GM18519 (cell line): ENCODE data around the gene WDR12.
"Not testable (repeated sequence)": the region's sequence is repeated elsewhere in the genome, so short reads cannot be mapped to it uniquely, and the experiment has no call there.

Experiments
- ATAC-seq: cut with Tn5 transposase; IDR thresholded peaks from one replicate; pipeline ENCODE4 v1.9.1; 2021; ENCODE audit warnings: mild to moderate bottlenecking, moderate library complexity; ENCODE audit not compliant: unreplicated experiment, low FRiP score

The WDR12 gene

DNA sequence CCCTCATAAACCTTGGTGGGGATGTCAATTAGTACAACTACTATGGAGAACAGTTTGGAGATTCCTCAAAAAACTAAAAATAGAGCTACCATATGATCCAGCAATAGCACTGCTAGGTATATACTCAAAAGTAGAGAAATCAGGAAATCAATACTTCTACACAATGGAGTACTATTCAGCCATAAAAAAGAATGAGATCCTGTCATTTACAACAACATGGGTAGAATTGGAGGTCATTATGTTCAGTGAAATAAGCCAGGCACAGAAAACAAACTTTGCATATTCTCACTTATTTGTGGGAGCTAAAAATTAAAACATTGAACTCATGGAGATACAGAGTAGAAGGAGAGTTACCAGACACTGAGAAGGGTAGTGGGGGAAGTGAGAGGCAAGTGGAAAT lies 6.0 kb downstream of the WDR12 start:
- ATAC-seq = not testable (repeated sequence)

DNA sequence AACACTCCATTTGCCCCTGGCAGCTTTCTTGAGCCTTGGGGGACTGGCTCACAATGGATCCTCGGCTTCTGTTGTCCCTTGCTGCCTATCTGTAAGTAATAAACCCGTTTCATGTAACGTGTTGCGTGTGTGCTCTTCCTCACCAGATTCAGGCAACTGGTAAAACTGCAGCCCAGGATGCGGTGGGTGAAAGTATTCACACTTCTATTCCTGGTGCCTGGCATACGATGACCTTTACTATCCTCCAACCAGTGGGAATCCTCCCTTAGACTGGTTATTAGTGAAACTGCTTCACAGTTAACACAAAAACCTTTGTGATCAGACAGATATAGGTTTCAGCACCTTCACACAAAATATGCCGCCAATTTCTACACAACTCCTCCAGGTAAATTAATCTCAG lies 26.3 kb downstream of the WDR12 start:
- no peak for ATAC-seq

DNA sequence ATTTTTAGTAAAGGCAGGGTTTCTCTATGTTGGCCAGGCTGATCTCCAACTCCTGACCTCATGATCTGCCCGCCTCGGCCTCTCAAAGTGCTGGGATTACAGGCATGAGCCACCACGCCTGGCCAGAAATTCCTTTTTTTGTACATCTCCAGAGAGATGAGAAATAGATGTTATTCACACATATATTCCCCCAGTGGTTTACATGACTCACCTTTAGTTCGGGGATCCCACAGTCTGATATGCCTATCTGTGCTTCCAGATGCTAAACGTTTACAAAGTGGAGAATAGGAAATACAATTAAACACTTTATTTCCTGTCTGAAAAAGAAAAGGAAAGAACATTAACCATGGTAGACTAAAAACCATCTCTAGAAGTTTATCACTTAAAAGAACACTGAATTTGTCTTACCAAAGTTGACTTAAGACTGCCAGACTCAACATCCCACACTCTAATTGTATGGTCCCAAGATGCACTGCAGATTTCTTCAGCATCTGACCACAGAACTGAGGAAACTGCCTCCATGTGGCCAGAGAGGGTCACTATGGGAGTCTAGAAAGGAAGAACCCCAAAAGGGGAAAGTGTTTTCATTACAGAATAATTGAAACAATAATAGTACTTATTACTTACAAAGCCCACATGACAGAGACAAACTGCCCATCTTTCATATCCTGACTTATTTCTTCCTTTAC lies 27.3 kb downstream of the WDR12 start:
- no peak for ATAC-seq

DNA sequence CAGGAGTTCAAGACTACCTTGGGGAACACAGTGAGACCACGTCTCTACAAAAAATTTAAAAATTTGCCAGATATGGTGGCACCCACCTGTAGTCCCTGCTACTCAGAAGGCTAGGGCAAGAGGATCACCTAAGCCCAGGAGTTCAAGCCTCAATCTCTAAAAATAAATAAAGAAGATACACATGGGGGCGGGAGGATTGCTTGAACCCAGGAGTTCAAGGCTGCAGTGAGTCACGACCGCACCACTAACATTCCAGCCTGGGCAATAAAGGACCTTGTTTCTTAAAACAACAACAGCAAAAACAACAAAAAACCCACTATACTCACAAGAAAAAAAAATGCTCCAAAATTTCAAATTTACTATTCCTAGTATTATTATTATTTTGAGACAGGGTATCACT lies 29.9 kb downstream of the WDR12 start:
- no peak for ATAC-seq

DNA sequence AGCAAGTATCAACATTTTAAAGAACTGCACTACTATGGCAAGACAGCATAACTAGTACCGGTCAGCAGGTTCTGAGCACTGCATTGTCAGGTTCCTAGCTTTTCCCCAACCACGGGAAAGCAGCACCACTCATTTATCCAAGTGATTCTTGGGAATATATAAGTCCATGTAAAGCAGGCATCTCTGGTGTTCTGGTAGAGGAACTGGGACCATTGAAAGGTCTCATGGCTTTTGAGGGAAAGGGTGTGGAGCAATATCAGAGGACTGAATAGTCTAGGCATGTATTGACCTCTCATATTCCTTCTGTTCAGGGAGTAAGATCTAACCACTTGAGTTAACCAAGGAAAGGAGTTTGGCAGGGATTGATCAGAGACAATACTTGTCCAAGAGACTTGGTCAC lies 33.8 kb downstream of the WDR12 start:
- ATAC-seq = no peak

DNA sequence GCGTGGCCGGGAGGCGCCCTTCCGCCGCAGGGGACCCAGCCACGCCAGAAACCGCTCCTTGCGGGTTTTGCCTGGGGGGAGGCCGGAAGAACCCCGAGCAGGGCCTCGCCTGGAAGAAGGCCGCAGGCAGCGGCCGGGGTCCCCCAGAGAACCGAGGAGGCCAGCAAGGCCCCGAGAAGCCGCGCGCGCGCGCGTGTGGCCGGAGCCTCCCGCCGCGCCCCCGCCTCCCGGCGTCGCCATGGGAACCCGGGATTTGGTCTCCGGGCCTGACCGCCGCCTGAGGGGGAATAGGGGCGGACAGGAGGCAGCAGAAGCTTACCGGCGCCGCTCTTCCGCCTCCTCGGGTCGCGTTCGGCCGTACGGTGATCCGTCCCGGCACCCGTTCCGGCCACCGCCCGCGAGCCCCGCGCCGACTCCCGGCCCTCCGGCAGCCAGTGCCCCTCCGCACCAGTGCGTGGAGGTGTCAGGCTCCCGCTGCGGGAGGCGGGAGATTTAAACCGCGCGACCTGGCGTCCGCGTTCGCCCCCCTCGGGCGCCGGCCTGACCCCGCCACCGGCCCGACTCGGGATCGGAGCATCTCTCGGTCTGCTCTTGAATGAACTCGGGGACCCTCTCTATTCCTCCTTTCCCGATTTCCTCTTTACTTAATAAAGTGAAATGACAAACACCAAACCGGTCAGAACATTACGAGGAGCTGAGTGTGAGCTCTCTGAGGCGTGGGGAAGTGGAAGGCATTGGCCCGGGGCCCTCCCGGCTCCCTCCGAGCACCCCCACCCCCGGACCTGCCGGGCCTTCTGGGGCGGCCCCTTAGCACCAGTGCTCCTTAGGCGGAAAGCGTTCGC lies 40.0 kb downstream of the WDR12 start, which contains the start of gene ICA1L:
TSS of gene ICA1L (minus strand) at position 467 of the 842 bp plus-strand sequence. CDS start 42,757 bp downstream, outside the sequence.
- ATAC-seq = peak; percentile 31

DNA sequence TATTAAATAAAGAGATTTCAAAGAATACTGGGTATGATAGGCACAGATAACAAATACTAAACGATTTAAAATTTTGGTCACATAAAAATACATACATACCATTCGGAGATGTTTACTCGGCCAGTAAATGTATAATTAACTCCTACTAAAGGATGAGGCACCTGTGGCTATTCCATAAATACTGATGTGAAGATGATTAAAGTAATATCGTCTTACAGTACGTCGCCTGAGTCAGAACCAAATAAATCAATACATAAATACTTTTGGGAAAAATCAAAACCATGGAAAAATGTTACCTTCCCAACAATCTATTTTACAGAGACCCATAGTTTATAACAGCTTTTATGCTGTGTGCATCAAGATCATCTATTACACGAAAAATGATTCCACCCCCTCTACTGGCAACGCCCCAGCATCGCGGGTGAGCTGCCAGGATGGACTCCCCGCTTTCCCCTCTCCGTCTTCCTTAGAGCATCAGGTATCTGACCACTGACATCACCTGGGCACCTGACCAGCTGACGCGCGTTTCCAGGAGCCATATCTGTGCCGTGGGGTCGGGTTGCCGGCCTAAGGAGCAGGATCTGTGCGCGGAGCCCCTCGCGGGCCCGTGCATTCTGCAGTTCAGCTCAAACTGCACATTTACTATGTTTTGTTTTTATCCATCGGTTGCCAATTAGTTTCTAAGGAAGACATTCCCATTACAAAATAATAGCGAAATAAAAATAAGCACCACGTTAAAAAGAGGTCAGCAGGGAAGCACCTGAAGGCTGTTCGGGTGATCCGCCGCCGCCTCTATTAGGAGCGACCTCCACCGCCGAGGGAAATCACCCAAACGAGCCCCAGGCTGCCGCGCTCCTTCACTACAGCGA lies 40.8 kb downstream of the WDR12 start:
- peak; percentile 57 for ATAC-seq

DNA sequence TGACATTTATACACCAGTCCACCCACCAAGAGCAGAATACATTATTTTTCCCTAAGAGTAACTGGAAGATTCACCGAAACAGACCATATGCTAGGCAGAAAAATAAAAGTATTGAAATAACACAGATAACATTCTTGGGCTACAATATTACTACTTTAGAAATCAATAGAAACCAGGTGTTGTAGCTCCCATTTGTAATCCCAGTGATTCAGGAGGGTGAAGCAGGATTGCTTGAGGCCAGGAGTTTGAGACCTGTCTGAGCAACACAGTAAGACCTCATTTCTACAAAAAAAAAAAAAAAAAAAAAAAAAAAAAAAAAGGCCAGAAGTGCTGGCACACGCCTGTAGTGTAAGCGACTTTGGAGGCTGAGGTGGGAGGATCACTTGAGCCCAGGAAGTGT lies 49.5 kb downstream of the WDR12 start:
- no peak for ATAC-seq

DNA sequence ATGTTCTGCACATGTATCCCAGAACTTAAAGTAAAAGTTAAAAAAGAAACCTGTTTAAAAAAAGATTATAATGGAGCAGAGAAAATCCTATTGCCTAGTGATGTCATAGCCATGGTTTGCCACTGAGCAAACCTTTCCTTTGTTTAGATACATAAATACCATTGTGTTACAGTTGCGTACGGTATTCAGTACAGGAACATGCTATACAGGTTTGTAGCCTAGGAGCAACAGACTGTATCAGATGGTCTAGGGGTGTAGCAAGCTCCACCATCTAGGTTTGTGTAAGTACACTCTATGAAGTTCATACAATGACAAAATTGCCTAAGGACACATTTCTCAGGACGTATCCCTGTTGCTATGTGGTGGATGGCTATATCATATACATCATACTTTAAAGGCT lies 52.9 kb downstream of the WDR12 start:
- ATAC-seq = no peak

DNA sequence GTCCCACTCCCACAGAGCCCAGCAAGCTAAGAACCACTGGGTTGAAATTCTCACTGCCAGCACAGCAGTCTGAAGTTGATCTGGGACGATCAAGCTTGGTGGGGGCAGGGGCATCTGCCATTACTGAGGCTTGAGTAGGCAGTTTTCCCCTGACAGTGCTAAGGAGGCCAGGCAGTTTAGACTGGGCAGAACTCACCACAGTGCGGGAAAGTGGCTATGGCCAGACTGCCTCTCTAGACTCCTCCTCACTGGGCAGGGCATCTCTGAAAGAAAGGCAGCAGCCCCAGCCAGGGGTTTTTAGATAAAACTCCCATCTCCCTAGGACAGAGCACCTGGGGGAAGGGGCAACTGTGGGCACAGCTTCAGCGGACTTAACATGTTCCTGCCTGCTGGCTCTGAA lies 62.1 kb downstream of the WDR12 start:
- ATAC-seq = not testable (repeated sequence)

DNA sequence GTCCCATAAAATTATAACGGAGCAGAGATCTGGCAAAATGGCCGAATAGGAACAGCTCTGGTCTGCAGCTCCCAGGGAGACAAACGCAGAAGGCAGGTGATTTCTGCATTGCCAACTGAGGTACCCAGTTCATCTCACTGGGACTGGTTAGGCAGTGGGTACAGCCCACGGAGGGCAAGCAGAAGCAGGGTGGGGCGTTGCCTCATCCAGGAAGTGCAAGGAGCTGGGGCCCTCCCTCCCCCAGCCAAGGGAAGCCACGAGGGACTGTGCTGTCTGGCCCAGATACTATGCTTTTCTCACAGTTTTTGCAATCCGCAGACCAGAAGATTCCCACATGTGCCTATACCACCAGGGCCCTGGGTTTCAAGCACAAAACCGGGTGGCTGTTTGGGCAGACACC lies 62.7 kb downstream of the WDR12 start:
- ATAC-seq = no peak

DNA sequence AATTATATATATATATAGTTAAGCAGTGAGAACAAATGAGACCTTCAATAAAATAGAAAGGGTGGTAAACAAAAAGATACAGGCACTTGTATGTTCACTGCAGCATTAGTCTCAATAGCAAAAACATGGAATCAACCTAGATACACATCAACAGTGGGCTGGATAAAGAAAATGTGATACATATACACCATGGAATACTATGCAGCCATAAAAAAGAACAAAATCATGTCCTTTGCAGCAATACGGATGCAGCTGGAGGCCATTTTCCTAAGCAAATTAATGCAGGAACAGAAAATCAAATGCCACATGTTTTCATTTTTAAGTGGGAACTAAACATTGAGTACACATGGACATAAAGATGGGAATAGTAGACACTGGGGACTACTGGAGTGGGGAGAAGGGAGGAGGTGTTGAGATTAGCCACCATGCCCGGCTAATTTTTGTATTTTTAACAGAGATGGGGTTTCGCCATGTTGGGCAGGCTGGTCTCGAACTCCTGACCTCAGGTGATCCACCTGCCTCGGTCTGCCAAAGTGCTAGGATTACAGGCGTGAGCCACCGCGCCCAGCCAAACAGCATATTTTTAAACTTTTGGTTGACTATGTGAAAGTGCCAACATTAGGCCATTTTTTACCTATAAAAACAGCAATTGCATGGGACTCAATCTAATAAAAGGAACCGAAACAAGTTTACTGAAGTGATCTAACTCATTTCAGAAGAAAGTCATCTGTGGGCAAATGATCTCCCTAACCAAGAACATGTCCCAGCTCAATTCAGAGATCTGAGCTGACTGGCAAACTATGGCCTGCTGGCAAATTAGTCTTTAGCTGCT lies 63.6 kb downstream of the WDR12 start:
- ATAC-seq = no peak

DNA sequence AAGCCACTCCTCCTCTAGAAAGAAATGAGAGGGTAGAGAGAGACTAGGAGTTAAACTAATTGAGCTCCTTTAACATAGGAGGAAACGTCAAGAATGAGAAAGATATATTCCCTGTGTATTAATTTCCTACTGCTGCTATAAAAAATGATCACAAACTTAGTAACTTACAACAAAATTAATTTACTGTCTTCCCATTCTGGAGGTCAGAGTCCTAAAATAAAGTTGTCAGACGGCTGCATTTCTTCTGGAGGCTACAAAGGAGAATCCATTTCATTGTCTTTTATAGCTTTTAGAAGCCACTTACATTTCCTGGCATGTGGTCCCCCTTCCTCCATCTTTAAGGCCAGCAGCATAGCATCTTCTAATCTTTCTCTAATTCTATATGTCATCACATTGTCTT lies 66.8 kb downstream of the WDR12 start:
- no peak for ATAC-seq

DNA sequence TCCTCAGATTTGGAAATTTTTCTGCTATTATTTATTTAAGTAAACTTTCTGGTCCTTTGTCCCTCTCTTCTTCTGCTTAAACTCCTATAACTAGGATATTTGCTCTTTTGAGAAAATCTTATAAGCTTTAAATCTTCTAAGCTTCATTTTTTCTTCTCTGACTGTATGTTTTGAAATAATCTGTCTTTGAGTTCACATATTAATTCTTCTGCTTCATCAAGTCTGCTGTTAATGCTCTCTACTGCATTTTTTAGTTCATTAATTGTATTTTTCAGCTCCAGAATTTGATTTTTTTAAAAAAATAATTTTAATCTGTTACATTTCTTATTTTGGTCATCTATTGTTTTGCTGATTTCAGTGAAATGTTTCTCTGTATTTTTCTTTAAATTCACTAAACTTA lies 68.8 kb downstream of the WDR12 start:
- no peak for ATAC-seq

DNA sequence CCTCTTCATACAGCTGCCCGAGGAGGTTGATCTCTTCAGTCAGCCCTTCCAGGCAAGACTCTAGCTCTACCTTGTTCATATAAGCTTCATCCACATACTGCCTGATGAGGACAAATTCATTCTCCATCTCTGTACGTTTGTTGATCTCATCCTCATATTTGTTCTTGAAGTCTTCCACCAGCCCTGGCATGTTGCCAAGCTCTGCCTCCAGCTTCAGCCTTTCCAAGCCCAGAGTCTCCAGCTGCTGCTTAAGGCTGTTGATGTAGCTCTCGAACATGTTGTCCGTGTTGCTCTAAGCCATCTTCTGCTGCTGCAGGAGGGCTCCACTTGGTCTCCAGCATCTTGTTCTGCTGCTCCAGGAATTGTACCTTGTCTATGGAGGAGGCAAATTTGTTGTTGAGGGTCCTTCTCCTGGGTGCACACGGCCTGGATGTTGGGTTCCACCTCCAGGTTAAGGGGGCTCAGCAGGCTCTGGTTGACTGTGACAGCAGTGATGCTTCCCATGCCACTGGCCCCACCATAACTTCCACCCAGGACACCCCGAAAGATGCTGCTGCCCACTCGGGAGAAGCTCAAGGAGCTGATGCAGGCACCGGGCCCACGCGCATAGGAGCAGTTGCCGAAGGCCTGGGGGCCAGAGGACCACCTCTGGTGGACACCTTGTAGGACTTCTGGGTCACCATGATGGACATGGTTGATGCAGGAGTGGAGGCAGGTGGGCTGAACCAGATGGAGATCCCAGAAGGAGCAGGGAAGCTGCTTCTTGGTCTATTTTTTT lies 70.2 kb downstream of the WDR12 start:
- ATAC-seq = no peak

DNA sequence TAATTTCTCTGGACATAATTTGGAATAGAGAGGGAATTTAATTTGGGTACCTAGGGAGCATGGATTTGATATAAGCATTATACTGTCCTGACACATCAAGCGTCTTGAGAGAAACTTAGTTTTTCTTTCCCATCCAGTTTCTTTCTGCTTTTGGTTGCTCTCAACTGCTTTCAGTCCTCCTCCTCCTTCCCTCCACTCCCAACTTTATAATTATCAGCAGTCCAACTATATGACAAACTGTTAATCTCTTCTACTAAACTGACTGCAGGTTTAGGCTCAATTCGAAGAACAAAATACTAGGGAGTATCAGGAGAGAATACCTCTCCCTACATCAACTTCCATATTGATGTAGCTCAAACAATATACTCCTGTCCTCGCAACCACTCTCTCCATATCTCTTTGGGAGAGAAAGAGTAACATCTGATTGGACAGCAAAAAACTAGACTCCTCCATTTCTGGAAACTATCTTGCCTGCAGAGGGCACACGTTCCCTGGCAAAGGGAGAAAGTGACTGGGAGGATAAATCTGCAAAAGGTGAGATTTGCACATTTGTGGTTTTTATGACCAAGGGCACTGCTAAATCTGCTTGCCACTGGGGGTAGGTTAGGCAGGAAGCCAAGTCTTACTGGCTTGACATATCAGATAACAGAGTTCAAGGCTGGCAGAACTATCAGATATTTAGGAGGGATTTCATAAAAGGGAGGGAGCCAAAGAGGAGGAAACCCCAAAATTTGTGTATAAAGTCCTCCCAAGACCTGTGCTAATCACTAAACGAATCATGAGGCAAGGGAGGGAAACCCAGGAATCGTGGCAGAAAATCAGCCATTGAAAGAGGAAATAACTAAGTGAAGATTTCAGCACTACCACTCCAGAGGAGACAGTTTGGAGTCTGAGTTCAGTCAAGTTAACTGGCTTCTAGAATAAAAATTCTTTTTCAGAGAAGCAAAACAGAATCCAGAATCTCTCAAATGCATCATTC lies 79.9 kb downstream of the WDR12 start:
- no peak for ATAC-seq

DNA sequence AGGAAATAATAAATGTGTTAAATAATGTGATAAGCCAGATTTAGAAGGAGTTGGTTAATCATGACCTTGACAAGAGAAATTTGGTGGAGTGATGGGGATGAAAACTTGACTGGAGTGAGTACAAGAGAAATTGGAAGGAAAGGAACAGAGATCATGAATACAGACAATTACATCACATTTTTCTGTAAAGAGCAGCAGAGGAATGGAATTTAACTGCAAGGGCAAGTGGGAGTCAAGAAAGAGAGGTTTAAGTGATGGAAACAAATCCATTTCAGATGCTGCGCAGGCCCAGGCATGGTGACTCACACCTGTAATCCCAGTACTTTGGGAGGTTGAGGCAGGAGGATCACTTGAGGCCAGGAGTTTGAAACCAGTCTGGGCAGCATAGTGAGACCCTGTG lies 86.6 kb downstream of the WDR12 start:
- no peak for ATAC-seq
